HEK293 (cell line): ENCODE measurements around the gene LOXL1.

Experiments used
- IKZF3 ChIP-seq: fragments of 450-650 bp; IDR thresholded peaks from 2 replicates; pipeline ENCODE4 v1.5.0; 2018; ENCODE audit warnings: missing biosample characterization, mild to moderate bottlenecking, missing genetic modification characterization, moderate library complexity
- INSM2 ChIP-seq: fragments of 450-650 bp; formaldehyde crosslinking; IDR thresholded peaks from 2 replicates; pipeline ENCODE4 v1.5.1; 2016; ENCODE audit warnings: missing biosample characterization, missing genetic modification characterization
- MYNN ChIP-seq: fragments of 450-650 bp; formaldehyde crosslinking; IDR thresholded peaks from 2 replicates; pipeline ENCODE4 v1.5.1; 2016; ENCODE audit warnings: missing biosample characterization, missing genetic modification characterization, borderline replicate concordance
- OVOL3 ChIP-seq: fragments of 450-650 bp; formaldehyde crosslinking; IDR thresholded peaks from 2 replicates; pipeline ENCODE4 v1.5.1; 2016; ENCODE audit warnings: missing biosample characterization, missing genetic modification characterization
- PBX3 ChIP-seq: sonication (generic); formaldehyde crosslinking; IDR thresholded peaks from 2 replicates; pipeline ENCODE4 v1.8.1; 2022; ENCODE audit warnings: mild to moderate bottlenecking, moderate library complexity, missing genetic modification reagents
- PRDM10 ChIP-seq: fragments of 450-650 bp; formaldehyde crosslinking; IDR thresholded peaks from 2 replicates; pipeline ENCODE4 v1.5.1; 2016; ENCODE audit warnings: missing biosample characterization, missing genetic modification characterization
- SP2 ChIP-seq: fragments of 450-650 bp; formaldehyde crosslinking; IDR thresholded peaks from 2 replicates; pipeline ENCODE4 v1.5.1; 2016; ENCODE audit warnings: missing biosample characterization, missing genetic modification characterization
- ZBTB10 ChIP-seq: fragments of 450-650 bp; formaldehyde crosslinking; IDR thresholded peaks from 2 replicates; pipeline ENCODE4 v1.5.1; 2016; ENCODE audit warnings: missing biosample characterization, missing genetic modification characterization
- ZBTB49 ChIP-seq: fragments of 450-650 bp; formaldehyde crosslinking; IDR thresholded peaks from 2 replicates; pipeline ENCODE4 v1.5.1; 2016; ENCODE audit warnings: missing biosample characterization, missing genetic modification characterization, low read depth
- ZFP3 ChIP-seq: fragments of 450-650 bp; formaldehyde crosslinking; IDR thresholded peaks from 2 replicates; pipeline ENCODE4 v1.5.1; 2016; ENCODE audit warnings: low read depth, missing biosample characterization, missing genetic modification characterization
- ZIC2 ChIP-seq: fragments of 450-650 bp; formaldehyde crosslinking; IDR thresholded peaks from 2 replicates; pipeline ENCODE4 v1.5.1; 2016; ENCODE audit warnings: missing biosample characterization, missing genetic modification characterization
- ZNF2 ChIP-seq: fragments of 450-650 bp; formaldehyde crosslinking; IDR thresholded peaks from 2 replicates; pipeline ENCODE4 v1.5.1; 2016; ENCODE audit warnings: missing biosample characterization, missing genetic modification characterization
- ZNF221 ChIP-seq: fragments of 450-650 bp; formaldehyde crosslinking; IDR thresholded peaks from 2 replicates; pipeline ENCODE4 v1.5.1; 2017; ENCODE audit warnings: missing biosample characterization, missing genetic modification characterization, borderline replicate concordance
- ZNF24 ChIP-seq: fragments of 450-650 bp; formaldehyde crosslinking; IDR thresholded peaks from 2 replicates; pipeline ENCODE4 v1.5.1; 2016; ENCODE audit warnings: missing biosample characterization, missing genetic modification characterization
- ZNF280C ChIP-seq: fragments of 450-650 bp; formaldehyde crosslinking; IDR thresholded peaks from 2 replicates; pipeline ENCODE4 v1.5.1; 2016; ENCODE audit warnings: missing biosample characterization, missing genetic modification characterization
- ZNF366 ChIP-seq: fragments of 450-650 bp; formaldehyde crosslinking; conservative IDR thresholded peaks from 2 replicates; pipeline ENCODE4 v1.5.1; 2016; ENCODE audit warnings: missing biosample characterization, missing genetic modification characterization
- ZNF488 ChIP-seq: fragments of 450-650 bp; formaldehyde crosslinking; IDR thresholded peaks from 2 replicates; pipeline ENCODE4 v1.5.1; 2016; ENCODE audit warnings: missing biosample characterization, missing genetic modification characterization
- ZNF624 ChIP-seq: fragments of 450-650 bp; formaldehyde crosslinking; IDR thresholded peaks from 2 replicates; pipeline ENCODE4 v1.5.1; 2017; ENCODE audit warnings: missing biosample characterization, missing genetic modification characterization
- ZNF701 ChIP-seq: fragments of 450-650 bp; formaldehyde crosslinking; IDR thresholded peaks from 2 replicates; pipeline ENCODE4 v1.5.1; 2016; ENCODE audit warnings: missing biosample characterization, missing genetic modification characterization
- ZNF704 ChIP-seq: fragments of 450-650 bp; formaldehyde crosslinking; IDR thresholded peaks from 2 replicates; pipeline ENCODE4 v1.5.1; 2016; ENCODE audit warnings: missing biosample characterization, missing genetic modification characterization
- ZNF707 ChIP-seq: fragments of 450-650 bp; formaldehyde crosslinking; IDR thresholded peaks from 2 replicates; pipeline ENCODE4 v1.5.1; 2016; ENCODE audit warnings: missing biosample characterization, missing genetic modification characterization

The LOXL1 gene

GRCh38 chr15:73922186-73923151, 3.8 kb upstream of the LOXL1 start (continued):
- TF ChIP-seq INSM2 (tag by site-specific recombination) (no peak), ZBTB49 (tag by site-specific recombination) (no peak), ZNF707 (no peak), ZIC2 (tag by site-specific recombination) (0 out of 2 replicates have a peak, but pooled peaks have one; percentile 8), IKZF3 (tag by site-specific recombination) (peak; percentile 66; the same call in 1 of the 2 replicates), ZFP3 (no peak), ZNF704 (no peak), PBX3 (CRISPR knock-in tag) (no peak), ZNF624 (no peak), SP2 (peak; percentile 32), ZNF366 (tag by site-specific recombination) (no peak), ZNF221 (tag by site-specific recombination) (no peak), OVOL3 (tag by site-specific recombination) (no peak), ZBTB10 (tag by site-specific recombination) (no peak), ZNF2 (no peak; the same call in 1 of the 2 replicates), ZNF488 (tag by site-specific recombination) (no peak), ZNF701 (tag by site-specific recombination) (no peak), PRDM10 (peak; percentile 25; the same call in 1 of the 2 replicates), ZNF280C (tag by site-specific recombination) (no peak), ZNF24 (peak; percentile 61; the same call in 1 of the 2 replicates), MYNN (no peak)
